Sigmoid colon (tissue), 4 donors: Measurements from ENCODE around the gene GPR22.

Source experiments
- CTCF ChIP-seq, 4 experiments: fragments of 450-650 bp in 3 of 4; fragments of 200-600 bp in 1 of 4; IDR thresholded peaks; one replicate each; pipeline ENCODE4 v1.5.1; 2016 to 2019; ENCODE audit warnings: antibody characterized with exemption in 4 of 4, mild to moderate bottlenecking in 3 of 4, moderate library complexity in 2 of 4
- EP300 ChIP-seq, 4 donors: sonication (generic); formaldehyde crosslinking; IDR thresholded peaks; one replicate each; pipeline ENCODE4 v1.6.1; 2017; ENCODE audit warnings: antibody characterized with exemption in 4 of 4

DNA sequence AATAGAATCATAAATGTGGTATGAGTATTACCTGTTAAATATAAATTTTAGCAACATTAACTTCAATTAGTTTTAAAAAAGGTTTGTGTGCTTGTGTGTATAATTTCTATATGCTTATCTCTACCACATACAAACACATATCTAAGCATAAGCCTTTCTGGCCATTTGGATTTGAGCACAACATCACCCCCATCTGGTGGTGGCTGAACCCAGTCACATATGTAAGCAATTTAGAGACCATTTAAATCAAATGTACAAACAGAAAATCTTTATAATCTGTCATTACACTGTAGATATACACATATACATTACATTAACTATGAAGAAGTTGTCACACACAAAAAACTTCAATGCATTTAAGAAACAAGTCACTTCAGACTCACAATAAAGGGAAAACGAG is 31.7 kb downstream of the GPR22 start:
- TF ChIP-seq CTCF (IDR thresholded peaks at IDR 0.05) (no peak), EP300 (IDR thresholded peaks at IDR 0.05) (no peak)
